ENCODE results near the gene EGFR.
A peak's percentile ranks its signal among the peaks of the same experiment; 100 is the strongest.

Gene EGFR

GRCh38 chr7:55018361-55019190 is at the start of gene EGFR:
EGFR (plus strand) TSS chr7:55019017; CDS start chr7:55019278, 261 bp downstream.
- peak; percentile 62 for DNase-seq (ENCODE audit: low spot score)

DNA sequence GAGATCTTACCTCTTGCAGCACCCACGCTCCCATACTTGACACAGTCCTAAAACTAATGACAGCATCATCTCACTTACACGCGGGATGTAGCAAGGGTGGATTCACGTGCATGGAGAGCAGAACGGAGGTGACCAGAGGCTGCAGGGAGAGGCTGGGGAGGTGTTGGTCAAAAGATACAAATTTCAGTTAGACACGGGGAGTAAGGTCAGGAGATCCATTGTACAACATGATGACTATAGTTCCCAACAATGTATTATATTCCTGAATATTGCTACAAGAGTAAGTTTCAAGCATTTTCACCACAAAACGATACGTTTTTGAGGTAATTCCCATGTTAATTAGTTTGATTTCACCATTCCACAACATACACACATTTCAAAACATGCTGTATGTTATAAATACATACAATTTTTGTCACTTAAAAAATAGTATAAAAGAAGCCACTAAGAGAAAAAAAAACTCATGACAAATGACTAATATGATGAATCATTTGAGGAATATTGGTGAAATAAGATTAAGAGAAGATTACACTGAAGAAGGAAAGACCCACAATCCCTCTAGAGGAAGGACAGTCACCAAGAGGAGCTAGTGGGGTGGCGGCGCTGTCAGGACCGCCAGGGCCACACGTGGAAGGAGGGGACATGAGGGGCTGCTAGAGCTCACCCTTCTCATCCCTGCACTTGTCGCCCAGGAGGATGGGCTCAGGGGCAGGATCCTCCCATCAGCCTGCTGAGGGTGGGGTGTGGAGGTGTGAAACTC is 49.4 kb upstream of the EGFR start:
- DNase-seq (ENCODE audit: low spot score) = no peak

DNA sequence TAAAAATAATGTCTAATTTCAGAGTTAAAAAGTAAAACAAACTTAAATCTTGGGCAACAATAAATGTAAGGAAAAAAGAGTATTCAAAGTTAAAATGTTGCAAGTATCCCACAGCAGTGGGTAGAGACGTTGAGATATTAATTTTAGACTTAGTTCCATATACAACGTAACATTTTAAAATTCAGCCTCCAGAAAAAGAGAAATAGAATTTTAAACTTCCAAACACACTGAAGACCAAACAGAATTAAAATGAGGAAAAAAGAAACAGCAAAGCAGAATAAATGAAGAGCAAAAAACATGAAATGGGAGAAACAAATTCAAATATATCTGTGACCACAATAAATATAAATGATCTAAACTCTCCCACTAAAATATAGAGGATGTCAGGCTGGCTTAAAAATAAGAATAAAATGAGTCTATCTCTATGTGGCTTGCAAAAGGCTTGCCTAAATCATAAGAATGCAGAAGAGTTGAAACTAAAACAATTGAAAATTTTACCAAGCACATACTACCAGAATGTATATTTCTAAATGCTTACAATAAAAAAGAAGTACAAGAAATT is 46.0 kb upstream of the EGFR start:
- no peak for DNase-seq (ENCODE audit: low spot score)

- no peak for DNase-seq (ENCODE audit: low spot score)
Observed at GRCh38 chr7:54978364-54979116, 40.3 kb upstream of the EGFR start.

DNA sequence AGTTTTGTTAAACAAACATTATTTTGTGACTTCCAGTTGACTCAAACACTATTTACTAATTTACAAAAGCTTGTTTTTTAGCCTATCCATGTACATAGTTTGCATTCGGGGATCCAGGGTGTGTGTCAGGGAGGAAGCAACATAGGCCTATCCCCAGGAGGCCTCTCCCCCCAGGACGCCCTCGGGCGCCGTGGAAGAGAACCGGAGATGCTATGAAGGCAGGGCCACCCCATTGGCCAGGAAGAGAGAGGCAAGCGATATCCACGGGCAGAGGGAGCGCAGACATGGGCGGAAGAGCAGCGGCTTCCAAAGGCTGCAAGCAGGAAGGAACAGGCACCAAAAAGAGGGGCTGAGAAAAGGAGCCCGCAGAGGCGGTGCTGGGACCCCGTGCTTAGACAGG is 38.3 kb upstream of the EGFR start:
- DNase-seq (ENCODE audit: low spot score) = no peak

GRCh38 chr7:54981913-54982312 is 36.9 kb upstream of the EGFR start:
- DNase-seq (ENCODE audit: low spot score) = no peak

GRCh38 chr7:54985426-54986330 is 33.1 kb upstream of the EGFR start:
- no peak for DNase-seq (ENCODE audit: low spot score)

DNA sequence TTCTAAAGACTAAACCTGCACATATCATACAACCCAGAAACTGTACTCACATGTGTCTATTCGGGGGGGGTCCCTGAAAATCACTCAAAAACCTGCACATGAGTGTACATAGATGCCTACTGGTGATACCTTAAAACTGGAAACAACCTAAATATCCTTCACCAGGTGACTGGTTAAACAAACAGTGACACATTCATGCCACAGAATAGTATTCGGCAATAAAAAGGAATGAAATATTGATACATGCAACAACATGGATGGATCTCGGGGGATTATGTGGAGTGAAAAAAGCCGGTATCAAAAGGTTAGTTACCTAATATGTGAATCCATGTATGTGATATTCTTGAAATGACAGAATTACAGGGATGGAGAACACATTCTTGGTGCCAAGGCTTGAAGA is 32.1 kb upstream of the EGFR start:
- no peak for DNase-seq (ENCODE audit: low spot score)

DNA sequence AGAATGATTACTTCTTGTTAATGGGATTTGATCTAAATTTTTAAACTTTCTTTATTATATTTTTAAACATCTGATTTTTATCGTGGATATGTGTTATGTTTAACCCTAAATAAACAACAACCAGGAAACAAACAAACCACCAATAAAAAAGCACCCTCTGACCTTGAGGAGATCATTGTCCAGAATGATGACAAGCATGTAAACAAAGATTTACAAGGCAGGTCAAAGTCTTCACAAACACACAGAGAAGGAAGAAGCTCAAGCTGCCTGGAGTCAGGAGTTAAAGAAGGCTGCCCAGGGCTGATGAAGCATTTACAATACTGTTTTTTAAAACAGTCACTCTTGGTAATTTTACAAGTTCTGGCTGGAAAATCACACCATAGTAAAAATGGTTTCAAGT is 31.0 kb upstream of the EGFR start:
- no peak for DNase-seq (ENCODE audit: low spot score)

- DNase-seq (ENCODE audit: low spot score) = no peak
Observed at GRCh38 chr7:54988516-54988915, 30.3 kb upstream of the EGFR start.

DNA sequence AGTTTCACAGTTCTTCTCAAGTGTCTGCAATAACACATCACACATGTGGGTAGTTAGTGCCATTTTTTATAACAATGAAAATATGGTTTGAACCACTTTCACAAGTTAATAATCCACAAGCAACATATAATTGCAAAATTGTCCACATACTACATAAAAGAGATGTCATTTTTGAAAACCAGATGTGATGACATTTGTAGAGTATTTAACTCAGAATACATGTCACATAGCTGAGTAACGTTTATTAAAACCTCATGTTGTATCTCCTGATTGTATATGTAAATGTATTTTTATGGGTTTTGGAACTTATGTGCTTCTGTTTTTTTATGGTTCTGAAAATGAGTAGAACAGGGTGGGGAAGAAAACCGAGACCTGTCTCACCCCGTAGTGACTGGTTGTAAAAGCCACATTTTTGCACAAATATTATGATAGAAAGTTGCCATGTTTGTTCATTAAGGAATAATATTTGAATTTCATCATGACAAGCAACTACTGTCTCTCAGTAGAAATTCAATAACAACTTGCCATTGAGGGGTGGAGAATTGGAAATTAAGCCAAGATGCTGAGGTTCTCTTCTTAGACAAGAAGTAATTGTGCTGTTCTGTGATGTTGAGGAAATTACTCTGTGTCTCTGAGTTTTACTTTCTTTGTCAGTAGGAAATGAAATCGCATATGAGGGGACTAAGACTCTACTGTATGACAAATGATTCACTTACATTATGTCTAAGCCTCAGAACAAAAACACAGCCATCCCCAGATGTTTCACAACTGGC is 29.2 kb upstream of the EGFR start:
- DNase-seq (ENCODE audit: low spot score) = no peak

DNA sequence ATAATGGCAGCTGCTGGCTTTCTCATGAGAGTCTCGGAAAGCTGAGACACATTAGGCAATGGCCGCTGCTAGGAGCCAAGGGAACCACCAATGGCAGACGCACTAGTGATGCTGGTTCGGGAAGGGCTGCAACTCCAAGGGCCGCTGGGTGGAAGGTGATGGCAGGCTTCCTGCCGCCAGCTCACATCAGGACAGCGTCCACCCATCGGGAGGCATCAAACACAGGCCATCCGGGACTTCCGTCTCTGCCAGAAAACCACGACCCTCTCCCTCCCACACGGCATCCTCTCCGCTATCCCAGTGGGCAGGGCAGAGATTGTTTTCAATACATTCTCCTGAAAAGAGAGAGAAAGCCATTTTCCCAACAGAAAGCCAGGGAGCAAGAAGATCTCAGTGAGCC is 27.5 kb upstream of the EGFR start:
- DNase-seq (ENCODE audit: low spot score) = no peak

DNA sequence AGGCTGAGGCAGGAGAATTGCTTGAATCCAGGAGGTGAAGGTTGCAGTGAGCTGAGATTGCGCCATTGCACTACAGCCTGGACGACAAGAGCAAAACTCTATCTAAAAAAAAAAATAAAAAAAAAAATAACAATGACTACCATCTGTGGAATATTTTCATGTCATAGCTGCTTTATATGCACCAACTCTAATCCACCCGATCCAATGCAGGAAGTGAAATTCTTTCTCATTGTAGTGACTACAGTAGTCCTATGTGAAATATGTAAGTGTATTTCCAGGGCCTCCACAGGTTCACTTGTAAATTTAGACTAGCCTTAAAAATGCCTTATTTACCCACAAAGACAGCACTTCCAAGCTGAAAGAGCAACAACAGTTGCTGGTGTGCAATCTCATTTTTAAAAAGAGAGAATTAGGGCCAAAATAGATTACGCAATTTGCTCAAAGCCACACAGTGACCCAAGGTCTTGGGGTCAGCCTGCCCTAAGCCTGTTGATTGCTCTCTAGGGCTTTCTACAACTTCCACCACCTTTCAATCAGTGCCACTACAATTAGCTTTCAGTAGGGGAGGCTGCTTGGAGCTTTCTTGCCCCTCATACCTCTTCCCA is 25.8 kb upstream of the EGFR start:
- no peak for DNase-seq (ENCODE audit: low spot score)

- DNase-seq (ENCODE audit: low spot score) = no peak
Observed at GRCh38 chr7:54995166-54995565, 23.7 kb upstream of the EGFR start.

- no peak for DNase-seq (ENCODE audit: low spot score)
Observed at GRCh38 chr7:54995610-54996363, 23.0 kb upstream of the EGFR start.

DNA sequence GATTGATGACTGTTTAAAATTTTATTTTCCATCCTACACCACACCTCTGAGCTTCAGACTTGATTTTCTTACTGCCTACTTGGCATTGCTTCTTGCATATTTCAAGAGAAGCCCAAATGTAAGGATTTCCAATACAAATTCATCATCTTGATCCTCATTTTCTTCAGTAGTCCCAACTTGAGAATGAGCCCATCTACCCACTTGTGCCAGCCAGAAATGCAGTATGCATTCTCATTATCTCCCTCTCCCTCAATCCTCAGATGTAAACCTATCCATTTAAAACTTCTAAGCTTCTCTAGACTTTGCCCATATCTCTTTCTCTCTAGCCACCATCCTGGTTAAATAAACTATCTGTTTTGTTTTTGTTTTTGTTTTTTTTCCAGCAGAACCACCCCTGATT is 22.4 kb upstream of the EGFR start:
- DNase-seq (ENCODE audit: low spot score) = no peak

GRCh38 chr7:55004579-55004978 is 14.2 kb upstream of the EGFR start:
- DNase-seq (ENCODE audit: low spot score) = no peak

DNA sequence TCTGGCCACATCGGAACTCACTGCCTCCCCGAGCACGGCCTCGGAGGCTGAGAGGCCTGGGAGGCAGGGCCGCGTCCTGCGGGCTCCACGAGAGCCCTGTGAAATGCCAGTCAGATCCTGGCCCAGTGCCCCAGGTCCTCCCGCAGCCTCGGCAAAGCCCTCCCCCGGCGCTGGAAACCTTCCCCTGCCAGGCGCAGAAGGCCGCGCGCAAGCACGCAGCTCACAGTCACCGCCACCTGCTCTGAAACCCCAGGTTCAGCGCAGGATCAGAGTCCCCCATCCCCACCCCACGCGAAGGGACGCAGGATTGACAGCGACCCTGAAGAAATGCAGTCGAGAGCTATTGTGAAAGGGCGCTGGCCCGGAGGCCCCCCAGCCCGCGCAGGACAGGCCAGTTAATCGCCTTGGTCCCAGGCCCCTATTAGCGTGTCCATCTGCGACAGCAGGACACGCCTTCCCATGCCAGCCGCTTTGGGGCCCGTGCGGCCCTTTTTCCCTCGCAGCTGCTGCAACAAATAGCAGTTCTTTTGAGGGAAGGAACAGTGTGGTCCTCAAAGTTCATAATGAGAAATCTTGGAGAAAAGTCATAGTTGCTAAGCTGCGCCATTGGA is 13.5 kb upstream of the EGFR start:
- no peak for DNase-seq (ENCODE audit: low spot score)

DNA sequence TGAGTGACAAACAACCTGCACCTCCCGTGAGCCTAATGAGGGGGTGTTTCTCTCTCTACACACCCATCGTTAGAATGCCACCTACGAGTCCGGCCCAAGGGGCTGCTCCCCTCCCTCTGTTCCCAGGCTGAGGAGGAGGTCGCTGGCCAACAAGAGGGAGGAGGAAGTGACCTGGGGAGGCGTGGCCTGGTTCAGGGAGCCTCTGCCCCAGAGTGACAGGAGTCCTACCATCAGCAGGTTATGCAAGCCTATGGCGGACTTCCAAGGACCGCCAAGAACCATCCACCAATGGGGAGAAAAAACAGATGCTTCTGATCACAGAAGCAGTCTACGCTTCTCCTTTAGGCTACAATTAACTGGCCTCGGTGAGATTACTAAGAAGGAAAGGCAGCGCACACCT is 12.3 kb upstream of the EGFR start:
- DNase-seq (ENCODE audit: low spot score) = no peak
